ENCODE measurements around the gene SNX13.

SNX13 gene, protein sequence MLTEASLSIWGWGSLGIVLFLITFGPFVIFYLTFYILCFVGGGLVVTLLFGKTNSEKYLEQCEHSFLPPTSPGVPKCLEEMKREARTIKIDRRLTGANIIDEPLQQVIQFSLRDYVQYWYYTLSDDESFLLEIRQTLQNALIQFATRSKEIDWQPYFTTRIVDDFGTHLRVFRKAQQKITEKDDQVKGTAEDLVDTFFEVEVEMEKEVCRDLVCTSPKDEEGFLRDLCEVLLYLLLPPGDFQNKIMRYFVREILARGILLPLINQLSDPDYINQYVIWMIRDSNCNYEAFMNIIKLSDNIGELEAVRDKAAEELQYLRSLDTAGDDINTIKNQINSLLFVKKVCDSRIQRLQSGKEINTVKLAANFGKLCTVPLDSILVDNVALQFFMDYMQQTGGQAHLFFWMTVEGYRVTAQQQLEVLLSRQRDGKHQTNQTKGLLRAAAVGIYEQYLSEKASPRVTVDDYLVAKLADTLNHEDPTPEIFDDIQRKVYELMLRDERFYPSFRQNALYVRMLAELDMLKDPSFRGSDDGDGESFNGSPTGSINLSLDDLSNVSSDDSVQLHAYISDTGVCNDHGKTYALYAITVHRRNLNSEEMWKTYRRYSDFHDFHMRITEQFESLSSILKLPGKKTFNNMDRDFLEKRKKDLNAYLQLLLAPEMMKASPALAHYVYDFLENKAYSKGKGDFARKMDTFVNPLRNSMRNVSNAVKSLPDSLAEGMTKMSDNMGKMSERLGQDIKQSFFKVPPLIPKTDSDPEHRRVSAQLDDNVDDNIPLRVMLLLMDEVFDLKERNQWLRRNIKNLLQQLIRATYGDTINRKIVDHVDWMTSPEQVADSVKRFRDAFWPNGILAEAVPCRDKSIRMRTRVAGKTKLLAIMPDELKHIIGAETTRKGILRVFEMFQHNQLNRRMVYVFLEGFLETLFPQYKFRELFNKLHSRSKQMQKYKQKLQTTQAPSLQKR

DNA sequence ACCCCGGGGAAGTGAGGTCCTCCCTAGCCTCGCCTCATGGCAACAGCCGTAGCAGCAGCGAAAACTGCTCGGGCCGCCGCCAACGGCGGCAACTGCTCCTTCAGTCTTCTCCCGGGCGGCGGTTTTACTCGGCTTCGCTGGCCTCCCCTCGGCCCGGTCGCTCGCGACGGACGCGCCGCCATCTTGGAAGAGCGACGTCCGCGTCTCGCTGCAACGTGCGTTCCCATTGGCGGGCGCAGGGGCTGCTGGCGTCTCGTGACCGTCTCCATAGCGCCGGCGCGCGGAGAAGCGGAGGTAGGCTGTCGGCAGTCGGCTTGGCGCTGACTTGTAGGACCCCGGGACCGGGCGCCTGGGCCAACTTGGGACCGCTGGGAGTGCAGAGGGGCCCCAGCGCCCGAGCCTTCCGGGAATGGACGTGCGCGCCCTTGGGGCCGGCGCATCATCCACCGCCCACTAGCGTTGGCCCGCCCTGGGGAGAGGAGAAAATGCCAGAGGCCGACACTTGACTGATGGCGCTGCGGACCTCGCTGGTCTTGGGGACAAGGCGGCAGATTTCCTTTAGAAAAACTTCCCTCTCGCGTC lies at the start of gene SNX13:
Gene SNX13, minus strand, starts transcription at position 193 of the 582 bp plus-strand sequence. CDS start 199 bp downstream, outside the sequence.
- peak; percentile 93 for DNase-seq (ENCODE audit: insufficient read length, low spot score)
- peak; percentile 95 for FAIRE-seq

DNA sequence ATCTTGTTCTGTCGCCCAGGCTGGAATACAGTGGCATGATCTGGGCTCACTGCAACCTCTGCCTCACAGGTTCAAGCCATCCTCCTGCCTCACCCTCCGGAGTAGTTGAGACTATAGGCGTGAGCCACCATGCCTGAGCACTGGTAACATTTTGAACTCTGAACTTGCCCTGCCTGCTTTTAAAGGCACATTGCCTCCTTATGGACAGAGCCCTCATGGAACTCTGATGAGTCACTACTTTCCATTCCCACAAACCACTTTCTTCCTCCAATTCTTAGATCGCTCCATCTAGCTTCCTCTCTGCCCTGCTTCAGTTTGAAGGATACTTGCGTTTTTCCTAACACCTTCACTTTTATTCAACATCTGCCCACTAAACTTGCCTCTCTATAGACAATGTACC lies 49.3 kb upstream of the SNX13 start:
- FAIRE-seq = no peak
- DNase-seq (ENCODE audit: insufficient read length, low spot score) = no peak

DNA sequence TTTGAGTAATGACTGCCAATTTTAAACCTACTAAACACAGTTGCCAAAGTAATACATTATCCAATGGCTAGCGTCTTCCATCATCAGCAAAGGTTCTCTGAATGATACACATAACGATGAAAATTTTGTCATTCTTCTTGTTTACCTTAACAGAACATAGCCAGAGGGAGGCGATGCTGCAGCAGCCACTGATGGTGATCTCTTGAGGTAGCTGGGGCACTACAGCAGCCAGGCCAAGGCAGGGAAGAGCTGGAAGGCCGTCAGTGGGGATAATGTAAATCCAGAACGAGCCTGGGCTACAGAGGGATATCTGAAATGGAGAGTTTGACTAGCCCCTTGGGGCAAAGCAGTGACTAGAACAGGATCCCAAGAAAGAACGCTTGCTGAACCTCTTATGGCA lies 48.6 kb upstream of the SNX13 start:
- no peak for FAIRE-seq
- DNase-seq (ENCODE audit: insufficient read length, low spot score) = no peak

DNA sequence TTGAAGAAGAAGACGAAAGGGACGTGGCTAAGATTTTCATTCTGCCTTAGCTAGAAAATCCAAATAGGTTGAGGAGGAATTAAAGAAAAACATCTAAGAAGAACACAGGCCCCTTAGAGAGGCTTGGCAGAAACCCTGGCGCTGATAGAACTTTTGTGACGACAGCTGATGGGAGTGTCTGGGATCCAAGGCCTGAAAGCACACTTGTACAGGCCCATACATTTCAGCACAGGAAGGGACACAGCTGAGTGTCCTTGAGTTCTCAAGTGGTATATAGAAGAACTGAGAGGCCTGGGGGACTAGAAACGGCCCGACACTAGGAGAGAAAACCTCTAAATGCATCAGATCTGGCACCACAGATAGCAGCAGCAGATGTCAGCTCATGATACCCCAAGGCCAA lies 47.8 kb upstream of the SNX13 start:
- no peak for DNase-seq (ENCODE audit: insufficient read length, low spot score)
- FAIRE-seq = no peak

DNA sequence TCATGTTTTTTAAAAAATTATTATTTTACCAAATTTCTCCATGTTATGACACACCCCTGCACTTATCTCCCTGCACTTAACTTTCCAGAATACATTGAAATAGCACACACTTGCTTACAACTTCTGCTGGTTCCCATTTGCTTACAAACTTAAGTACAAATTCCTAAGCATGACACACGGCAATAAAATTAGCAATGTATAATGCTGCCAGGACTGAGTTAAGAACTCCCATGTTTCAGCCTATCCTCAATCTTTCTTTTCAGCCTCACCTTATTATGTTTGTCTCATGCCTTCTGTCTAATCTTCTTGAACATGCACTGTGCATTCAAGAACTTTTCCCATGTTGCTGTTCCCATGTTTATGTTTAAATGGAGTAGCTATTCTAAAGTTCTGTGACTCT lies 46.6 kb upstream of the SNX13 start:
- DNase-seq (ENCODE audit: insufficient read length, low spot score) = peak; percentile 20
- FAIRE-seq = peak; percentile 26

DNA sequence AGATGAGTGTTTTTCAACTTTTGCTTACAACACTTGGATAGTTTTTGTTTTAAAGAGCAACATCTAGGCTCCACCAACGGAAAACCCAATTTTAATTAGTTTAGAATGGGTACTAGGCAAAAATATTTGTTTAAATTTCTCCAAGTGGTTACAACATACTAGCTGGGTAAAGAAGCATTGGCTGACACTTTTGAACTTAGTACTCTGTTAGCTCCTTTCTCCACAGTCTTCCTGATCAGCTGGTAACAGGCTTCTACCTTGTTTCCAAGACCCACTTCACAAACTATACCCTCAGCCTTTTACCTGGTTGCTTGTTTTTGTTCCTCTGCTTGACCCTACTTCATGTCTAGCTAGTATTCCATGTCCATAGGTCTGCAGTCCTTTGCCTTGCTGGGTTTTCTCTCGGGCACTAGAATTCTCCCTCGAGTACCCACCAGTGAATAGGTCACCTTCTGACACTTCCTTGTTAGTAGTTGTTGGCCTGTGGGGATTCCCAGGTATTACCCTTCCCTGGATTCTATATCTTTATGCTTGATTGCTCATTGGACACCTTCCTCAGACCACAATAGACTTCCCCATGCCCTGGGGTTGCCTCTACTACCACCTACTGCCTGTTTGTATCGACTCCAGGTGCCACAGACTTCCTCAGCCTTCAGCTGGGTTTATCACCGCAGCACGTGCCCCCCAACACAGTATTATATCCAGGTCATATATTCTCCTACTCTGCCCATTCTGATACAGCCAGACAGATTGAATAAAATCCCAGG lies 45.4 kb upstream of the SNX13 start:
- FAIRE-seq (no peak), DNase-seq (ENCODE audit: insufficient read length, low spot score) (no peak)

DNA sequence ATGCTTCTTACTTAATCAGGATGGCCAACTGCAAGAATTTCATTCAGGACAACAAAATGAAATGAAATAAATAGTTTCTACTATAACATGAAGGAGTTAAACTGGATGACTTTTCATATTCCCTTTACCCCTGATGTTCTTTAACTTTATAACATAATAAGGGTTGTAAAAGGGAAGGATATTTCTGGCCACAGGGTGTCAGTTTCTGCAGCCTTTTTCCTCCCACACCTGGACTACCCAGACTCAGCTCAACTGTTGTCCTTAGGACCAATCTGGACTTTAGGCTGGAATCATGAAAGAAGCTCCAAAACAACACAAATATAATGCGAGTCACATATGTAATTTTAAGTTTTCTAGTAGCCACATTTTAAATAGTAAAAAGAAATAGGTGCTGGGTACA lies 44.0 kb upstream of the SNX13 start:
- FAIRE-seq (no peak), DNase-seq (ENCODE audit: insufficient read length, low spot score) (no peak)

DNA sequence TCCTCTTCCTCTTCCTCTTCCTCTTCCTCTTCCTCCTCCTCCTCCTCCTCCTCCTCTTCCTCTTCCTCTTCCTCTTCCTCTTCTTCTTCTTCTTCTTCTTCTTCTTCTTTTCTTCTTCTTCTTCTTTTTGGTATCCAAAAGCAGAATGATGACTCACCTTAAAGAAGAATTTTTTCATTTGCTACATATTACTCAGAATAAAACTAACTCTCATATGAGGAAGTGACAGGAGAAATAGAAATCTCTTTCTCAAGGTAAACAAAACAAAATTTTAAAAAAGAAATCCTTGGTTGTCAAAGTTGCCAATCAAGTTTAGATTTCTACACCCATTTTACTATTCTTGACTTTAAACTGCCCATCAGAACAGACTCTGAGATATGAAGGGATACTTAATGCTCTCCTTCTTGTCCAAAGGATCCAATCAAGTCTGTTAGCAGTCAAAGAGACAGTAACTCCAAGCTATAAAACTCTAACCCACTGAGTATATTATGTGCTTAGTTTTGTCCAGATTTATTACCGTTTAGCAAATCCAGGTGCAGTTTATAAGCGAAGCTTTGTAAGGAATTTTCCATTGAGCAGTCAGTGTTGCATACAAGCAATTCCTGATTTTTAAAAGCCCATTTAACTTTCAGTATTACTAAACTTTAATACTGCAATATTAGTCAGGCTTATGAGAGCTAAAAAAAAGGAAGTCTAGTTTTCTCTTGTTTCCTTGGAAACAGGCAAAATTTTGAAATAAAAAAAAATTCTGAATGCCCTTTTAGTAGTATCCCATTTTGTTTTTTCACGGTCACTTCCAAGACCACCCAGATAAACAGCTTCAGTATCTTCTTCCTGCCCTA lies 43.1 kb upstream of the SNX13 start:
- DNase-seq (ENCODE audit: insufficient read length, low spot score) (no peak), FAIRE-seq (no peak)

DNA sequence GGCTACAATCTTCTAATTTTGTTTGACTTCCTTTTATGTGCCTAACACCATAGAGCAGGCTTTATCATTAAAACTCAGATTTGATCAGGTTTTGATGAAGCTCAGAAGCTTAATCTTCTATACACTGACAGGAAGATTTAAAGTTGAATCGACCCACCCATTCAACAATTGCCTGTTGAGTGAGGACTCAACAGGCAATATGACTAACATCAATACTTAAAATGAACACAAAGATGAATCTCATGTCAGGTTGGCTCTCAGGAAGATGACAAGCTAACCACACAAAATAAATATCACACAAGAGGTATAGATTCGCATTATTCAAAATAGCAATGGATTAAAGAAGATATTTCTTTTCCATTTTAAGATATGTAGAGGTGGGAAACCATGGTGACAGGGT lies 36.7 kb upstream of the SNX13 start:
- no peak for DNase-seq (ENCODE audit: insufficient read length, low spot score)
- FAIRE-seq = no peak

DNA sequence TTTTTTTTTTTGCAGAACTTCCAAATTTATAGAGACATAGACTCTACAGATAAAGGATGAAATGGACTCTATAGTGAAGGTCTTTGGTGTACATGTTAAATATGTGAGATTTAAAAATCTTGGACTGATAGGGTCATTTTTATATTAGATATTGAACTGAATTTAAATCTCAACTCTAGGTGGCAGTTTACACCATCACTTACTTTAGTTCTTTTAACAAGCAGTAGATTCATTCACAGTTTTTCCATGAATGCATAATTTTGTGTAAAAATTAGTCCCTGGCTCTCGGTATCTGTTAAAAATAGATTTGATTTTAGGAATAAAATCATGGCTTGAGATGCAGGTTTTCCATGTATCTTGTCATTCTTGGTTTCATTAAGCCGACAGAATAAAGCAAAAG lies 31.1 kb upstream of the SNX13 start:
- FAIRE-seq (no peak), DNase-seq (ENCODE audit: insufficient read length, low spot score) (no peak)

DNA sequence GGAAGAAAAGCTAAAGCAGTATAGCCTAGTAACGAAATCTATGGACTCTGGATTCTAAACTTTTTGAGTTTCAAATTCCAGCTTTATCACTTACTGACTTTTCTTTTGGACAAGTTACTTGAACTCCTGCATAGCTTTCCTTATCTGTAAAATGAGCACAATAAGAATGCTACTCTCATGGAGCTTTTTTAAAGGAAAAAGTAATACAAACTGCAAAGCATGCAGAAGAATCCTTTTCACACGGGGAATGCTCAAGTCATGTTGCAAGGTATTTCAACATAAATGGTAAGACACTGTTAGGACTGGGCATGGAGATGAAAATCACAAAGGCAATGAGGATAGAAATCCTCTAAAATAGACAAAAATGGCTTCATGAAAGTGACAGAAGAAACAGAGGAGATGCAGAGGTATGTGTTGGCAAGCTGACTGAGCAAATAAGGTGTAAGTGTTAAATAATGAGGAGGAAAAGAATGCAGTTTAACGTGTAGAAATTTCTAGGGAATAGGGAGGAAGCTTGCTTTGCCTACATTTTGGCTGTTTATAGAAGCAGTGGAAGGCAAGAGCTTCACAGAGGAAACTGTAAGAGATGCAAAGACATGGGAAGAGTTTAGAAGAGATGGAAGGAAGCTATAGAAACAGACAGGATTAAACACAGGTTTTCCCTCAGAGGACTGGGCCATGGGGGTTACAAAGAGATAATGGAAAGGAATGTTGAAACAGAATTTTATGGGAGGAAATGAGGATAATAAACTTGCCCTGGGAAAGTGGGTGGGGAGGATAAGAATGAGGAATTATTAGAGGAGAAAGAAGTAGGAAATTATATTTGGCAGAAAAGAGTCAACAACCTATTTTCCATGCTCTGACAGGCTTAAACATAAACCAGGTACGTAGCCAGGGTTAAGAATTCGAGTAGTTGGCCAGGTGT lies 28.8 kb upstream of the SNX13 start:
- FAIRE-seq (no peak), DNase-seq (ENCODE audit: insufficient read length, low spot score) (no peak)

DNA sequence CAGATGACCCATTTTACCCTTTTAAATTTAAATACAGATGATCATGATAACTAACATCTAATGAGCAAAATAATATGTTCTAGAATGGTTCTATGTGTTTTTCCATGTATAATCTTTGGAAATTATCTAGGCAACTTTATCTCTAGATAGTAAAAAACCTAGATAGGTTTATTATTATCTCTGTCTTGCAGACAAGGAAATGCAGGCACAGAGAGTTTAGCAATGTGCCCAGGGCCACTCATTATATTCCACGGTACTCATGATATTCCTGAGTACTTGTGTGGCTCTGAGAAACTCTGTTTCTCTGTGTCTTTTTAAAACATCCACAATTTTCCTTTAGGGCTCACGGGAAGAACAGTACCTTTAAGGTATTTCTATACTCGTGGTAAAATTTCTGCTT lies 26.4 kb upstream of the SNX13 start:
- FAIRE-seq (no peak), DNase-seq (ENCODE audit: insufficient read length, low spot score) (no peak)

DNA sequence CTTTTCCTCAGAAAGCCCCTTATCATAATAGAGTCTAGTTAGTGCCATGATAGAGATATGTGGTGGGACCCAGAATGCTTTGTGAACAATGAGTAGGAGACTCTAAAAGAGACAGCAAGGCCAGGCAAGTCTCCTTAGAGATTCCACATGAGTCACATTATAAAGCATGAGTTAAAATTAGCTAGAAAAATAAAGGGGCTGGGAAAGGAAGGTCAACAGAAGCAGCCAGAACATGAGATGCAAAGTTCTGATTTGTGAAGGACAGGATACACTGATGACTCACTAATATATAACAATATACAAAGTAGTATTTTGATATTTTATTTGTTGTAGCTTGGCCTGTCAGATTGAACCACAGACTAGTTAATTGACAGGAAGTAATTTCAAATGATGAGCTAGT lies 25.3 kb upstream of the SNX13 start:
- DNase-seq (ENCODE audit: insufficient read length, low spot score) (no peak), FAIRE-seq (no peak)

DNA sequence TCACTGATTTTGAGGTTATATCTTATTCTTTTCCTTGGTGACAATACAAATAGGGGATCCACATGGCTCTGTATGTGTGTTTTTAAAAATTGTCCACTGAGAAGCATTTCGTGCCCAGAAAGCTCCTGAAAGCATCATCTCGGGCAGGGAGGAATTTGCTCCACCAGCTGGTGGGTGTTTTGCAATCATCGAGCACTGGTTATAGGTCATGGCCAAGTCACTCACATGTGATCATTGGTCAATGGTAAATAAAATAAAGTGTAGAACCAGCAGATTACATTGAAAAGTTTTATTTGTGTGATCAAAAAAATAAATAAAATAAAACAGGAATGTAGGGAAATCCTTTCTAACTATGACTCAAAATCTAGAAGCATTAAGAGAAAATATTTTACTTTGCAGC lies 23.0 kb upstream of the SNX13 start:
- no peak for DNase-seq (ENCODE audit: insufficient read length, low spot score)
- FAIRE-seq = no peak

DNA sequence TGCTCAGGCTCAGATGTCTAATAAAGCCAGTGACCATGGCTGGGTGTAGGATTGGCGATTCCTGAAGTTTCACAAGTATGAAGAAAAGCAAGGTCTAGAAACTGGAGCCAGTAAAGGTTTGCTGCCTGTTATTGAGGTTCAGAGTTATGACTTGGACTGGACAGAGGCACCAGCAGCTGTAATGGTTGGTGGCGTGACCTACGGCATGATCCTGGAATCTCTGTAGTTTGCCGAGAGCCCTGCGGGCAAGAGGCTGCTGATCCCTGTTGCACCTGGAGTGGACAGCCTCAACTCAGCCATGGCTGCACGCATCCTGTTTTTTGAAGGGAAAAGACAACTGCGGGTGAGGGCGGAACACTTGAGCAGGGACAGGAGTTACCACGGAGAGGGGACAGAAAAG lies 22.4 kb upstream of the SNX13 start:
- no peak for DNase-seq (ENCODE audit: insufficient read length, low spot score)
- FAIRE-seq = no peak

DNA sequence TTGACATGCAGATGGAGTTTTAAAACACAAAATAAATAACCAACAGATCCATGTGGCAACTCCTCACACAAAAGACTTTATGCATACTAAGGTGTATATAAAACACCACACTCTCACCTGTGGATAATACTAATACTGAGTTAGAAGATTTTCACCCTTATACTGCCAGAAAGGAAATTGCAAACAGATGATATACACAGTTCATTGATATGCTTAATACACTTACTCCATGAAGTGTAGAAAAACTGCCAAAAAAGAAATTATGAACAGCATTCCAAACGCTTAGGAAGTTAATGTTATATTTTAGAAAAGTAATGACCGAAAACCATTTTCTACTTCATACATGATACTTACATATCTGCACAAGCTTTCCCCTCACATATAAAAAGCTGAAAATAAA lies 17.6 kb upstream of the SNX13 start:
- no peak for FAIRE-seq
- no peak for DNase-seq (ENCODE audit: insufficient read length, low spot score)

DNA sequence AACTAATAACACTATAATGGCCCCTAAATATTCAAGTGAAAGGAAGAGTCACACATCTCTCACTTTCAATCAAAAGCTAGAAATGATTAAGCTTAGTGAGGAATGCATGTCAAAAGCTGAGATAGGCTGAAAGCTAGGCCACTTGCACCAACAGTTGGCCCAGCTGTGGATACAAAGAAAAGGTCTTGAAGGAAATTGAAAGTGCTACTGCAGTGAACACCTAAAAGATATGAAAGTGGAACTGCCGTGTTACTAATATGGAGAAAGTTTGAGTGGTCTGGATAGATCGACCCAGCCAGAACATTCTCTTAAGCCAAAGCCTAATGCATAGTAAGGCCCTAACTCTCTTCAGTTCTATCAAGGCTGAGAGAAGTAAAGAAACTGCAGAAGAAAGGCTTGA lies 12.1 kb upstream of the SNX13 start:
- DNase-seq (ENCODE audit: insufficient read length, low spot score) (no peak), FAIRE-seq (no peak)

DNA sequence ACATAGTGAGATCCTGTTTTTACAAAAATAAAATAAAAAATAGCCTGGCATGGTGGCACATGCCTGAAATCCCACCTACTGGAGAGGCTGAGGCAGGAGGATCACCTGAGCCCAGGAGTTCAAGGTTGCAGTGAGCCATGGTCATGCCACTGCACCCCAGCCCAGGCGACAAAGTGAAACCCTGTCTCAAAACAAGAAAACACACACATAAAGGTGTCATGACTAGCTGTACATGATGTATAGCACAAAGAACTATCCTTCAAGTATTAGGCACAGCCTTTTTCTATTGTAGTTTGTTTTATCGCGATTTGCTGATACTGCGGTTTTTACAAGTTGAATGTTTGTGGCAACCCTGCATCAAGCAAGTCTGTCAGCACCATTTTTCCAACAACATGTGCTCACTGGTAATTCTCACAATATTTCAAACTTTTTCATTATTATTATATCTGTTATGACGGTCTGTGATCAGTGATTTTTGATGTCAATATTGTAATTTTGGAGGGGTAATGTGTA lies 11.5 kb upstream of the SNX13 start:
- DNase-seq (ENCODE audit: insufficient read length, low spot score) = no peak
- FAIRE-seq = no peak
